Bronchial epithelial cell (primary cell): ENCODE data around the gene SLCO3A1. TPM values are rescaled to one million over a fixed set of nuclear protein-coding genes. Genes with fewer than 3 reads are reported as not detected.
A peak's percentile ranks its signal among the peaks of the same experiment; 100 is the strongest.

Experiments used
- DNase-seq: peaks from one replicate; pipeline ENCODE4 v3.0.0-alpha.2; 2010; ENCODE audit warnings: low read depth
- FAIRE-seq: peaks from 2 replicates; lab custom pipeline; 2011; peaks lifted over from hg19 to GRCh38; lab: Jason Lieb, UNC
- H3K27me3 ChIP-seq: 2 replicates; pipeline ENCODE4 v1.5.1; 2011; ENCODE audit warnings: low read length; ENCODE audit not compliant: control insufficient read depth, insufficient read depth
- H3K36me3 ChIP-seq: 2 replicates; pipeline ENCODE4 v1.5.1; 2011; ENCODE audit warnings: low read length; ENCODE audit not compliant: control insufficient read depth, insufficient read depth
- H3K4me3 ChIP-seq: 2 replicates; pipeline ENCODE4 v1.5.1; 2011; ENCODE audit warnings: mild to moderate bottlenecking, low read depth, low read length, control low read depth
- CTCF ChIP-seq: IDR thresholded peaks from 2 replicates; pipeline ENCODE4 v1.5.1; 2011; ENCODE audit warnings: mild to moderate bottlenecking, moderate library complexity, low read length, control low read depth, inconsistent platforms; ENCODE audit not compliant: insufficient read depth, severe bottlenecking
- total RNA-seq: library from RNA; depleted of rRNA; stranded (reverse); fragments of >200 nt; gene quantifications from 2 replicates; pipeline ENCODE4 v1.2.1, GENCODE V29; 2014

Gene SLCO3A1
- total RNA-seq, 1 donor from 2014 or later, result 4.5 TPM

- FAIRE-seq, result peak; percentile 32
- Histone ChIP-seq H3K4me3 (no peak overlapping the region), H3K27me3 (no peaks in the 10 kb centered on the region), H3K36me3 (no peaks in the 10 kb centered on the region)
- peak; percentile 93 for TF ChIP-seq CTCF
- DNase-seq, result peak; percentile 56
Measured at GRCh38 chr15:92077353-92078085, 224.0 kb downstream of the SLCO3A1 start.

GRCh38 chr15:92078270-92078669, 224.8 kb downstream of the SLCO3A1 start:
- no peaks in the 10 kb centered on the region for H3K36me3 ChIP-seq
- no peak for DNase-seq
- FAIRE-seq, result no peak
- no peak overlapping the region for H3K4me3 ChIP-seq
- TF ChIP-seq CTCF, result no peak
- H3K27me3 ChIP-seq, result no peaks in the 10 kb centered on the region

GRCh38 chr15:92079047-92079446, 225.5 kb downstream of the SLCO3A1 start:
- peak; percentile 27 for TF ChIP-seq CTCF
- Histone ChIP-seq H3K4me3 (no peak overlapping the region), H3K27me3 (no peaks in the 10 kb centered on the region), H3K36me3 (no peaks in the 10 kb centered on the region)
- no peak for DNase-seq
- no peak for FAIRE-seq

GRCh38 chr15:92079647-92080255, 226.2 kb downstream of the SLCO3A1 start:
- FAIRE-seq (no peak), DNase-seq (no peak)
- Histone ChIP-seq H3K27me3 (no peaks in the 10 kb centered on the region), H3K4me3 (no peak overlapping the region), H3K36me3 (no peaks in the 10 kb centered on the region)
- TF ChIP-seq CTCF, result no peak

- Histone ChIP-seq H3K4me3 (no peak overlapping the region), H3K27me3 (no peaks in the 10 kb centered on the region), H3K36me3 (no peaks in the 10 kb centered on the region)
- peak; percentile 92 for TF ChIP-seq CTCF
- FAIRE-seq (no peak), DNase-seq (peak; percentile 57)
Measured at GRCh38 chr15:92082006-92082843, 228.7 kb downstream of the SLCO3A1 start.
